ENCODE measurements around the gene ALDOA.
A peak's percentile ranks its signal among the peaks of the same experiment; 100 is the strongest.
"Not testable (repeated sequence)": the region's sequence is repeated elsewhere in the genome, so short reads cannot be mapped to it uniquely, and the experiment has no call there.

The ALDOA gene

DNA sequence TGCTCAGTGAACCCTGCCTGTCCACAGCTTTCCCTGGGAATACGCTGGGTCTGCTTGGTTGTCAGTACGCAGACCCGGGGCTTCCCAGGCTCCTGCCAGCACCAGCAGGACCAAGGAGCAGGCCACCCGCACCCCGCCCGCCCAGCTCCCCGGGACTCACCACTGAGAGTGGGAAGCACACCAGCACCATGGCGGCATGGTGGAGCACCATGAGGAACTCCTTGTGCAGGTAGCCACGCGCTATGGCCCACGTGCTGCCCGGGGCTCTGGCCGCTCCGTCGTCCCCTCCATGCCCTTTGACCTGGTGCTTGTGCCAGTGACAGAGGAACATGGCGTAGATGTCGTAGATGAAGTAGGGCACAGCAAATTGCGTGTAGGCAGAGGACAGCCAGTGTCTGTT lies 39.1 kb upstream of the ALDOA start:
- no peak overlapping the region for H3K27ac ChIP-seq (ENCODE audit: low read depth, low read length)
- H3K9me3 ChIP-seq (ENCODE audit: control insufficient read depth, insufficient read depth, low read depth, low read length) = no peaks in the 10 kb centered on the region
- H3K27me3 ChIP-seq (ENCODE audit: control insufficient read depth, insufficient read depth, low read length) = peaks cover 41% of the 10 kb centered on the region
- no peaks in the 10 kb centered on the region for H3K36me3 ChIP-seq (ENCODE audit: control insufficient read depth, insufficient read depth, low read length)
- no peak overlapping the region for H3K9ac ChIP-seq (ENCODE audit: low read length)
- H3K4me3 ChIP-seq (ENCODE audit: low read depth, low read length) = no peak overlapping the region
- H3K4me1 ChIP-seq (ENCODE audit: control insufficient read depth, insufficient read depth, low read length) = peaks cover 22% of the 10 kb centered on the region

DNA sequence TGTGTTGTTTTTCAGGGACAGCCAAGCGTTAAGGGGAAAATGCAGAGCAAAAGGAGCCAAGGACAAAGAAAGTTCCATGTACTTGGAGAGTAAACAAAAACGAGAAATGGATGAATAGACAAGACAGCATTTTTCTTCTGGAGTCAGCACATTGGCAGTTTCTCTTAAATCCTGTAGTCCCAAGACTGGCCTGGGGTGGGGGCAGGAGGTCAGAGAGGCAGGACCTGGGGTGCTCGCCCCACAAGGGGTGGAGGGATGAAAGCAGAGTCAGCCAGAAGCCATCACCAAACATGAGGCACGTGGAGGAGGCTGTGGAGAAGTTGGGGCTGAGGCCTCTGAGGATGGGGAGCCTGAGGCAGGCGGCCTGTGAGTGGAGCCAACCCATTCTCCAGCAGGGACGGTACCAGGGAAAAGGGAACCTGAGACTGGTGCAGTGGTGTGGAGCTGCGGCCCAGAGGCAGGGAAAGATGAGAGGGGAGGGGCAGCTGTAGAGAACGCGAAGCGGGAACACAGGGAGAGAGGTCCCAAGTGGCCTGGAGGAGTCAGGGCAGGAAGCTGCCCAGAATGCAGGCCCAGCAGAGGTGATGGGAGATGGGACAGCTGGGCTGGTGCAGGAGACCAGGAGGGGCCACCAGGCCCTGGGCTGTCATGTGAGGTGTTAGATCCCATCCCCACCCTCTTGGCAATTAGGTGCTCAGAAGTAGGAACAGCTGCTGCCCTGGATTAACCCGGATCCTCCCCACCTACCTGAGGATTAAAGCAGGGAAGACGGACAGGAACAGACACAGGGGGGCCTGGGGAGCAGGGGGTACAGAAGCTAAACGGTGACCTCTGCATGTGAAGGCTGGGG lies 37.7 kb upstream of the ALDOA start:
- Histone ChIP-seq H3K27me3 (ENCODE audit: control insufficient read depth, insufficient read depth, low read length) (peaks cover 51% of the 10 kb centered on the region), H3K27ac (ENCODE audit: low read depth, low read length) (no peak overlapping the region), H3K36me3 (ENCODE audit: control insufficient read depth, insufficient read depth, low read length) (no peaks in the 10 kb centered on the region), H3K4me3 (ENCODE audit: low read depth, low read length) (no peak overlapping the region), H3K9me3 (ENCODE audit: control insufficient read depth, insufficient read depth, low read depth, low read length) (no peaks in the 10 kb centered on the region), H3K9ac (ENCODE audit: low read length) (no peak overlapping the region), H3K4me1 (ENCODE audit: control insufficient read depth, insufficient read depth, low read length) (peaks cover 28% of the 10 kb centered on the region)

DNA sequence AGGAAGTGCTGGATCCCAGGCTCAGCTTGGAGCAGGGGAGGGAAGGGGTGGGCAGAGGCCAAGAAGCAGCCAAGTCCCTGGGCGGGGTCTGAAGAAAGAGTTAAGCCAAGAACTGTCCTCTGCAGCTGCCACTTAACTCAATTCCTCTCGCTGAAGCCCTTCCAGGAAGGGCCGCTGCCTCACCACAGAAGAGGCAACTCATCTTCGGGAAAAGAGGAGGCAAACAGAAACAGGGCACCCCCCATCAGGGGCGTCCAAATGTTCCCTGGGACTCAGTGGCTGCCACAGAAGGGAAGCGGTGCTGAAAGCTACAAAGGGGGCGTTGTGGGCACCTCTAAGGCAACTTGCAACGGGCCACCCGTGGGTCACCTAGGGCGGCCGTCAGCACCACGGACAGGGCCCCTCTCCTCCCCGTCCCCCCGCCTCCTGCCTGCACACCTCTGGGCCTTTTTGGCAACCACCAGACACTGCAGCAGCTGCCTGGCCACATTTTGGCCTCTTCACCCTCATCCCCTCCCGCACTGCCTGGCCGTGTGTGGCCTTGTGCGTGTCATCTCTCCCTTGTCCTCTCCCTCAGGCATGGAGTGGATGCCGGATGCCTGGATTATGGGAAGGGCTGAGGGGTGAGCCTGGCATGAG lies 37.0 kb upstream of the ALDOA start:
- no peak overlapping the region for H3K9ac ChIP-seq (ENCODE audit: low read length)
- no peaks in the 10 kb centered on the region for H3K36me3 ChIP-seq (ENCODE audit: control insufficient read depth, insufficient read depth, low read length)
- H3K4me1 ChIP-seq (ENCODE audit: control insufficient read depth, insufficient read depth, low read length) = peaks cover 28% of the 10 kb centered on the region
- no peaks in the 10 kb centered on the region for H3K9me3 ChIP-seq (ENCODE audit: control insufficient read depth, insufficient read depth, low read depth, low read length)
- H3K27me3 ChIP-seq (ENCODE audit: control insufficient read depth, insufficient read depth, low read length) = peaks cover 56% of the 10 kb centered on the region
- H3K27ac ChIP-seq (ENCODE audit: low read depth, low read length) = no peak overlapping the region
- H3K4me3 ChIP-seq (ENCODE audit: low read depth, low read length) = no peak overlapping the region

DNA sequence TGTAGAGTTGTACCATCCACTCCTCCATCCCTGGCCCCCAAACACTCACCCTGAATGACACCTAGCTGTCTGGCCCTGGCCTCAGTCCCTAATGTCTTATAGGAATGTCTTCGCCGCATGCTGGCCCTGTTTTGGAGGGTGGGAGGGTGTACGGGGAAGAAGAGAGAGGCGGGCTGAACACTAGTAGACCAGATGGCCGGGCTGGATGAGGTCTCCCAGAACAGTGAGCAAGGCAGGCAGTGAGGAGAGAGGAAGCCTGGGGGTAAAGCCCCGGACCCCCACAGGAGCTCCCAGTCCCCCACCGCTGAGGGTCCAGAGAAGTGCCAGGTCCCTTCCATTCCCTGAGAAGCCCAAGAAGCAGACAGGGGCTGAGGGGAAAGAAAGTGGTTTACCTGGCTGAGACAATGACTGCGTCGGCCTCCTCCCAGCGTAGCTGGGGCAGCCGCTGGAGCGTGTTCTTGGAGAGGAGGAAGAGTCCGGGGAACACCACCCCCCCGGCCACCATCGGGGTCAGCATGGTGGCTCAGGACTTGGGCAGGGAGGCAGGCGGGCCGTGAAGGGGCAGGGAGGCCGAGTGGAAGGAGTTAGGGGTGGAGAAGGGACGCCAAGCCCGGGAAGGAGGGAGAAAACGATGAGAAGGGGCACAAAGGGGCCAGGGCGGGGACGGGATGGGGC lies 35.4 kb upstream of the ALDOA start:
- H3K9me3 ChIP-seq (ENCODE audit: control insufficient read depth, insufficient read depth, low read depth, low read length) = no peaks in the 10 kb centered on the region
- no peak overlapping the region for H3K9ac ChIP-seq (ENCODE audit: low read length)
- no peaks in the 10 kb centered on the region for H3K36me3 ChIP-seq (ENCODE audit: control insufficient read depth, insufficient read depth, low read length)
- H3K27ac ChIP-seq (ENCODE audit: low read depth, low read length) = no peak overlapping the region
- H3K4me1 ChIP-seq (ENCODE audit: control insufficient read depth, insufficient read depth, low read length) = peaks cover 28% of the 10 kb centered on the region
- H3K27me3 ChIP-seq (ENCODE audit: control insufficient read depth, insufficient read depth, low read length) = peaks cover 64% of the 10 kb centered on the region
- peak overlapping the region; percentile 65 for H3K4me3 ChIP-seq (ENCODE audit: low read depth, low read length)

DNA sequence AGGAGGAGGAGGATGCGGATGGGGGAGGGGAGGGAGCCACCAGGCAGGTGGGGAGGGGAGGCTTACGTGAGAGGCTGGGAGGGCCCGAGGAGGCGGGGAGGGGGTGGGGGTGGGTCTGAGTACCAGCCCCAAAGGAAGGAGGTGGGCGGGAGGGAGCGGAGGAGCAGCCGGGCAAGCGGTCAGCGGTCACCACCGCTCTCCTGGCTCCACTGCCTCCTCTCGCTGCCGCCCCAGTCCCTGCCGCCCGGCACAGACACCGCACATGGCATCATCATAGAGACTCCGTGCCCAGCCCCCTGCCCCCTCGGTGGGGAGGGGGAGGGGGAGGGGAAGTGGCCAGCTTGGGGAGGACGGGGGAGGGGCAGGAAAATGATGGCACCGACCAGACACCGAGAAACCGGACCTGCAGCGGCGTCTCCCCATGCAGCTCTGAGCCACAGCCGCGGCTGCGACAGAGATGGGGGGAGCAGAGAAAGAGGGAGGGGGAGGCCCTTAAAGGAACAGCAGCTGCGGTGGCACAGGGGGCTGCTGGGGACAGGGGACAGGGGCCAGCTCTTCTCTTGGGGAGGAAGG lies 34.6 kb upstream of the ALDOA start, which contains the start of gene TLCD3B:
Gene TLCD3B (minus strand): TSS at position 431 of the 573 bp plus-strand sequence. CDS start 744 bp downstream, outside the sequence.
- H3K27me3 ChIP-seq (ENCODE audit: control insufficient read depth, insufficient read depth, low read length) = peaks cover 67% of the 10 kb centered on the region
- peak within 1 kb of the TSS; percentile 65 for H3K4me3 ChIP-seq (ENCODE audit: low read depth, low read length)

DNA sequence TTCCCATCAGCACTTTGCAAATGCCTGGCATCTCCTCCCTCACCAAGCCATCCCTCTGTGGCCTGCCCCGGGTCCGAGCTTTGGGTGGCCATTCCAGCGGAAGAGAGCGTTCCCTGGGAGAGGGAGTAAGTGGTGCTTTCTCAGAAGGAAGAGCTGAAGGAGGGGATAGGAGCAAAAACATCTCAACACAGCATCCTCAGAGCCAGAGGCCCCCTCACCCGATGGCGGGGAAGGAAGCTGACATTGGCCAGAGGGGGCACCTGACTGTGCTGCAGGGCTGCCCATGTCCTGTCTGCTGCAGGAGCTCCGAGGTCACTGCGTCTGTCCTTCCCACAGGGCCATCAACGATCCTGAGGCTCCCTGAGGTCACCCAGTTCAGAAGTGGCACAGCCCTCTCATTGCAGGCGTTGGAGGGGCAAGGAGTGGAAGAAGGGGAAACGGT lies 34.1 kb upstream of the ALDOA start:
- Histone ChIP-seq H3K27me3 (ENCODE audit: control insufficient read depth, insufficient read depth, low read length) (peaks cover 65% of the 10 kb centered on the region), H3K9ac (ENCODE audit: low read length) (no peak overlapping the region), H3K4me3 (ENCODE audit: low read depth, low read length) (peak overlapping the region; percentile 65), H3K4me1 (ENCODE audit: control insufficient read depth, insufficient read depth, low read length) (peaks cover 28% of the 10 kb centered on the region), H3K36me3 (ENCODE audit: control insufficient read depth, insufficient read depth, low read length) (no peaks in the 10 kb centered on the region), H3K9me3 (ENCODE audit: control insufficient read depth, insufficient read depth, low read depth, low read length) (no peaks in the 10 kb centered on the region), H3K27ac (ENCODE audit: low read depth, low read length) (no peak overlapping the region)

More for the DNA sequence above, 34.6 kb upstream of the ALDOA start, which contains the start of gene TLCD3B:
- H3K4me1 ChIP-seq (ENCODE audit: control insufficient read depth, insufficient read depth, low read length) = peaks cover 28% of the 10 kb centered on the region
- H3K9ac ChIP-seq (ENCODE audit: low read length) = no peak within 1 kb of the TSS
- H3K9me3 ChIP-seq (ENCODE audit: control insufficient read depth, insufficient read depth, low read depth, low read length) = no peaks in the 10 kb centered on the region
- no peak within 1 kb of the TSS for H3K27ac ChIP-seq (ENCODE audit: low read depth, low read length)
- no peaks in the 10 kb centered on the region for H3K36me3 ChIP-seq (ENCODE audit: control insufficient read depth, insufficient read depth, low read length)

DNA sequence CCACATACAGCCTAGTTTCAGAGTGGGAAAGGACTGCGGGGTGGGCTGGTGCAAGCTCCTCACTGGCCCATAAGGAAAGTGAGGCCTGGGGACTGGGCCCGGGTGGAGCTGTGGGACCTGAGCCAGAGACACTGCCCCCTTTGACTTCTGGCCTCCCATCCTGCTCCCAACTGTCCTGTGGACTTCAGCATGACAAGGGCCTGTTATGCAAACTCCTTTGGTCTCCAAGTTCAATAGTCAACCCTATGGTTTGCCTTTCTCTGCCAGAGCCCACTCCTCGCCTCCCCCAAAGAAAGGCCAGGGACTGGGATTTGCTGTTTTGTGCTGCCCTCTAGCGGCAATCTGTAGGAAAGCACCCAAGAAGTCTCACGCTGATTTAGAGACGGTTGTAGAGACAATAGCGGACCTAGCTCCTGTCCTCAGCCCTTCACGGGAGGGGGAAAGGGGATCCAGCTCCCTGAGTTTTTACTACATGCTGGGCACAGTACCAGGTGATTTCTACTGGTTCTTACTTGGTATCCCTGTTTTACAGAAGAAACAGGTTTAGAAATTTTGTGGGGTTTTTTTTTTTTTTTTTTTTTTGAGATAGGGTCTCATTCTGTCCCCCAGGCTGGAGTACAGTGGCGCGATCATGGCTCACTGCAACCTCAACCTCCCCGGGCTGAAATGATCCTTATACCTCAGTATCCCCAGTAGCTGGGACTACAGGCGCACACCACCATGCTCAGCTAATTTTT lies 33.3 kb upstream of the ALDOA start:
- H3K9ac ChIP-seq (ENCODE audit: low read length) = no peak overlapping the region
- H3K4me3 ChIP-seq (ENCODE audit: low read depth, low read length) = peak overlapping the region; percentile 65
- no peaks in the 10 kb centered on the region for H3K36me3 ChIP-seq (ENCODE audit: control insufficient read depth, insufficient read depth, low read length)
- peaks cover 59% of the 10 kb centered on the region for H3K27me3 ChIP-seq (ENCODE audit: control insufficient read depth, insufficient read depth, low read length)
- no peaks in the 10 kb centered on the region for H3K9me3 ChIP-seq (ENCODE audit: control insufficient read depth, insufficient read depth, low read depth, low read length)
- H3K4me1 ChIP-seq (ENCODE audit: control insufficient read depth, insufficient read depth, low read length) = peaks cover 28% of the 10 kb centered on the region
- H3K27ac ChIP-seq (ENCODE audit: low read depth, low read length) = no peak overlapping the region

DNA sequence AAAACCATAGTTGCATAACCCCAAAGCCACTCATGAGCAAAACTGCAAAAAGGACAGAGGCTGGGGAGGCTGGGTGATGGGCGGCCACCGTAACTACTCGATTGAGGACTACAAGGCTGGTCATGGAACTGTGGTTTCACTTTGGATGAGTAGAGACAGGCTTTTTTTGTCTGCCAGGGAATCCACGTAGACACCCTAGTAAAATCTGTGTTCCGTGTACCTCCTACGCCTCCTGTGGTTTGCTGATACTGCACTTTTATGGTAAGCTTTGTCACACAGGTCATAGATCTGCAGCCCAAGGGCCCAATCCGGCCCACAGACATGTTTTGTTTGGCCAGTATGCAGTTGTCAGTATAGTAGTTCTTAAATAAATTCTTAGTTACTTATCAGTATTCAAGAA lies 32.3 kb upstream of the ALDOA start:
- no peaks in the 10 kb centered on the region for H3K9me3 ChIP-seq (ENCODE audit: control insufficient read depth, insufficient read depth, low read depth, low read length)
- peaks cover 22% of the 10 kb centered on the region for H3K4me1 ChIP-seq (ENCODE audit: control insufficient read depth, insufficient read depth, low read length)
- H3K27me3 ChIP-seq (ENCODE audit: control insufficient read depth, insufficient read depth, low read length) = peaks cover 52% of the 10 kb centered on the region
- H3K4me3 ChIP-seq (ENCODE audit: low read depth, low read length) = no peak overlapping the region
- no peak overlapping the region for H3K27ac ChIP-seq (ENCODE audit: low read depth, low read length)
- H3K36me3 ChIP-seq (ENCODE audit: control insufficient read depth, insufficient read depth, low read length) = no peaks in the 10 kb centered on the region
- no peak overlapping the region for H3K9ac ChIP-seq (ENCODE audit: low read length)

DNA sequence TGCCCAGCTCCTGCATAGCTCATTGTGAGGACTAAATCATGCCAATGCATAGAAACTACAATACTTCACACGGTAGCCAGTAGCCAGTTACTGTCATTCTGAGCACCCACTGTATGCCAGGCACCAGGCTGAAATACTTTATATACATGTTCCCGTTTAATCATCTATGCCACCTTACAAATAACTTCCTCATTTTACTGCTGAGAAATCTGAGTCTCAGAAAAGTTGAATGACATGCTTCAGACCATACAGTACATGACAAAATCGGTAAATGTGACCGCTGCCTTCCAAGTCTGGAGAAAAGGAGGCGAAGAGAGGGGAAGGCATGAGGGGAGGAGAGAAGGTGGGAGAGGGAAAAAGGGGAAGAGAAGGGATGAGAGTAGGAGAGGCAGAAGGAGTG lies 25.3 kb upstream of the ALDOA start:
- Histone ChIP-seq H3K27me3 (ENCODE audit: control insufficient read depth, insufficient read depth, low read length) (peaks cover 6% of the 10 kb centered on the region; the same call in 1 of the 2 replicates), H3K4me1 (ENCODE audit: control insufficient read depth, insufficient read depth, low read length) (no peaks in the 10 kb centered on the region), H3K27ac (ENCODE audit: low read depth, low read length) (no peak overlapping the region), H3K9ac (ENCODE audit: low read length) (no peak overlapping the region), H3K9me3 (ENCODE audit: control insufficient read depth, insufficient read depth, low read depth, low read length) (no peaks in the 10 kb centered on the region), H3K4me3 (ENCODE audit: low read depth, low read length) (no peak overlapping the region), H3K36me3 (ENCODE audit: control insufficient read depth, insufficient read depth, low read length) (no peaks in the 10 kb centered on the region)

DNA sequence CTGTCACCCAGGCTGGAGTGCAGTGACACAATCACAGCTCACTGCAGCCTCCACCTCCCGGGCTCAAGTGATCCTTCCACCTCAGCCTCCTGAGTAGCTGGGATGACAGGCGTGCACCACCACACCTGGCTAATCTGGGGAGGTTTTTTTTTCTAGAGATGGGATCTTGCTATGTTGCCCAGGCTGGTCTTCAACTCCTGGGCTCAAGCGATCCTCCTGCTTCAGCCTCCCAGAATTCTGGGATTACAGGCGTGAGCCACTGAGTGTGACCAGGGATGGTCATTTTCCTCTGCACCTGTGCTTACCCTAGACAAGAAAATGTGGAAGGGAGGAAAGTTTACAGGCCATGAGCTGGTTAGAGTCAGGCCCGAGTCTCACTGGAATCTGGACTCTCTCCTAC lies 24.9 kb upstream of the ALDOA start:
- H3K4me3 ChIP-seq (ENCODE audit: low read depth, low read length); H3K9ac ChIP-seq (ENCODE audit: low read length); H3K4me1 ChIP-seq (ENCODE audit: control insufficient read depth, insufficient read depth, low read length); H3K27me3 ChIP-seq (ENCODE audit: control insufficient read depth, insufficient read depth, low read length); H3K36me3 ChIP-seq (ENCODE audit: control insufficient read depth, insufficient read depth, low read length); H3K27ac ChIP-seq (ENCODE audit: low read depth, low read length); H3K9me3 ChIP-seq (ENCODE audit: control insufficient read depth, insufficient read depth, low read depth, low read length): not testable (repeated sequence)
